ENCODE measurements around the gene NT5E.

Gene NT5E

GRCh38 chr6:85458782-85459181, 8.9 kb downstream of the NT5E start:
- no peak for DNase-seq
- intact Hi-C loops (cut with DNase I) = no loop called here

- intact Hi-C loops (cut with DNase I) = no loop called here
- DNase-seq = no peak
Observed at GRCh38 chr6:85459224-85459901, 9.5 kb downstream of the NT5E start.

GRCh38 chr6:85460154-85460920, 10.5 kb downstream of the NT5E start:
- intact Hi-C loops (cut with DNase I) = no loop called here
- DNase-seq = no peak

GRCh38 chr6:85460921-85461797, 11.3 kb downstream of the NT5E start:
- no peak for DNase-seq

GRCh38 chr6:85461798-85462170, 11.9 kb downstream of the NT5E start:
- no peak for DNase-seq
- intact Hi-C loops (cut with DNase I) = no loop called here

More at GRCh38 chr6:85460921-85461797, 11.3 kb downstream of the NT5E start:
- intact Hi-C loops (cut with DNase I) = no loop called here

- intact Hi-C loops (cut with DNase I) = no loop called here
Observed at GRCh38 chr6:85462673-85463072, 12.8 kb downstream of the NT5E start.

GRCh38 chr6:85463621-85464259, 13.9 kb downstream of the NT5E start:
- DNase-seq = no peak
- intact Hi-C loops (cut with DNase I) = no loop called here

More at GRCh38 chr6:85462673-85463072, 12.8 kb downstream of the NT5E start:
- DNase-seq = no peak

- no peak for DNase-seq
- intact Hi-C loops (cut with DNase I) = no loop called here
Observed at GRCh38 chr6:85464260-85464644, 14.4 kb downstream of the NT5E start.

- intact Hi-C loops (cut with DNase I) = no loop called here
- no peak for DNase-seq
Observed at GRCh38 chr6:85464722-85465150, 14.9 kb downstream of the NT5E start.

- intact Hi-C loops (cut with DNase I) = no loop called here
- no peak for DNase-seq
Observed at GRCh38 chr6:85465762-85466161, 15.9 kb downstream of the NT5E start.

- intact Hi-C loops (cut with DNase I) = no loop called here
- DNase-seq = no peak
Observed at GRCh38 chr6:85468326-85468725, 18.4 kb downstream of the NT5E start.

- intact Hi-C loops (cut with DNase I) = no loop called here
- no peak for DNase-seq
Observed at GRCh38 chr6:85469276-85470022, 19.6 kb downstream of the NT5E start.

GRCh38 chr6:85470023-85470410, 20.1 kb downstream of the NT5E start:
- intact Hi-C loops (cut with DNase I) = no loop called here
- no peak for DNase-seq

GRCh38 chr6:85472744-85473143, 22.9 kb downstream of the NT5E start:
- intact Hi-C loops (cut with DNase I) = no loop called here
- no peak for DNase-seq

- DNase-seq = no peak
- intact Hi-C loops (cut with DNase I) = no loop called here
Observed at GRCh38 chr6:85473748-85474147, 23.9 kb downstream of the NT5E start.

GRCh38 chr6:85476532-85476931, 26.6 kb downstream of the NT5E start:
- intact Hi-C loops (cut with DNase I) = no loop called here
- no peak for DNase-seq

- intact Hi-C loops (cut with DNase I) = no loop called here
- no peak for DNase-seq
Observed at GRCh38 chr6:85479208-85479607, 29.3 kb downstream of the NT5E start.

- no peak for DNase-seq
- intact Hi-C loops (cut with DNase I) = no loop called here
Observed at GRCh38 chr6:85482206-85482904, 32.5 kb downstream of the NT5E start.

Measured in posterior cingulate gyrus (tissue), 11 donors.